PFSK-1 (cell line): ENCODE data around the gene FRMD4A.

Experiments
- FOXP2 ChIP-seq: optimal IDR thresholded peaks from 2 replicates; pipeline ENCODE3; 2011; ENCODE audit warnings: borderline replicate concordance, control low read depth, inconsistent platforms; ENCODE audit not compliant: insufficient read depth; ENCODE audit errors: extremely low read length, extremely low read depth
- POLR2AphosphoS5 ChIP-seq: IDR thresholded peaks from 2 replicates; pipeline ENCODE4 v1.6.1; 2012; ENCODE audit warnings: low read depth, mild to moderate bottlenecking, control low read depth, low read length, moderate library complexity
- REST ChIP-seq, 2 experiments: IDR thresholded peaks; 2 replicates each; pipeline versions ENCODE4 v1.6.1 to v1.8.0; 2011 to 2012; ENCODE audit warnings: low read depth in 2 of 2, low read length in 2 of 2, control low read depth in 1 of 2, inconsistent platforms in 1 of 2, mild to moderate bottlenecking in 1 of 2, moderate library complexity in 1 of 2; ENCODE audit not compliant: insufficient read depth in 1 of 2
- SIN3A ChIP-seq: IDR thresholded peaks from 2 replicates; pipeline ENCODE4 v1.6.1; 2012; ENCODE audit warnings: mild to moderate bottlenecking, low read length, moderate library complexity, borderline replicate concordance; ENCODE audit not compliant: insufficient read depth
- TAF1 ChIP-seq: IDR thresholded peaks from 2 replicates; pipeline ENCODE4 v1.6.1; 2012; ENCODE audit warnings: low read length, control low read depth, borderline replicate concordance; ENCODE audit not compliant: insufficient read depth

FRMD4A gene

GRCh38 chr10:14355750-14356149, 25.0 kb upstream of the FRMD4A start:
- TF ChIP-seq TAF1: no peak
- TF ChIP-seq SIN3A: no peak
- TF ChIP-seq FOXP2: no peak

GRCh38 chr10:14353291-14353913, 22.7 kb upstream of the FRMD4A start:
- TF ChIP-seq REST (IDR thresholded peaks at IDR 0.05; ENCODE audit: insufficient read depth in 1 of 2, low read depth in 2 of 2, low read length in 2 of 2): no peak
- no peak for TF ChIP-seq TAF1

- no peak for TF ChIP-seq FOXP2
- no peak for TF ChIP-seq POLR2AphosphoS5
- TF ChIP-seq SIN3A: no peak
- TF ChIP-seq TAF1: no peak
- no peak for TF ChIP-seq REST (IDR thresholded peaks at IDR 0.05; ENCODE audit: insufficient read depth in 1 of 2, low read depth in 2 of 2, low read length in 2 of 2)
Measured at GRCh38 chr10:14350006-14350405, 19.3 kb upstream of the FRMD4A start.

GRCh38 chr10:14349081-14349480, 18.4 kb upstream of the FRMD4A start:
- TF ChIP-seq POLR2AphosphoS5 (no peak), TAF1 (no peak), SIN3A (no peak), REST (IDR thresholded peaks at IDR 0.05; ENCODE audit: insufficient read depth in 1 of 2, low read depth in 2 of 2, low read length in 2 of 2) (no peak), FOXP2 (no peak)

GRCh38 chr10:14345262-14345661, 14.5 kb upstream of the FRMD4A start:
- TF ChIP-seq POLR2AphosphoS5 (no peak), SIN3A (no peak), TAF1 (no peak), REST (IDR thresholded peaks at IDR 0.05; ENCODE audit: insufficient read depth in 1 of 2, low read depth in 2 of 2, low read length in 2 of 2) (no peak)
